GM19035 (cell line): ENCODE data around the gene IFT74.
A peak's percentile ranks its signal among the peaks of the same experiment; 100 is the strongest.

ENCODE experiments used
- ATAC-seq: cut with Tn5 transposase; IDR thresholded peaks from one replicate; pipeline ENCODE4 v1.9.1; 2021; ENCODE audit not compliant: unreplicated experiment

The IFT74 gene

GRCh38 chr9:26955921-26956859 is at the start of gene IFT74:
TSS of gene IFT74 (plus strand) at chr9:26956412. CDS start at chr9:26961968, 5,556 bp downstream.
- peak; percentile 99 for ATAC-seq

GRCh38 chr9:26913138-26913668 is 43.0 kb upstream of the IFT74 start:
- ATAC-seq = no peak

- ATAC-seq = no peak
These were observed 36.5 kb upstream of the IFT74 start for GRCh38 chr9:26919698-26920097.

GRCh38 chr9:26925609-26926008 is 30.6 kb upstream of the IFT74 start:
- ATAC-seq = no peak

- no peak for ATAC-seq
These were observed 27.2 kb upstream of the IFT74 start for GRCh38 chr9:26928902-26929495.

- no peak for ATAC-seq
These were observed 20.4 kb upstream of the IFT74 start for GRCh38 chr9:26935847-26936246.

- ATAC-seq = no peak
These were observed 18.3 kb upstream of the IFT74 start for GRCh38 chr9:26937816-26938371.

- ATAC-seq = no peak
These were observed 16.1 kb upstream of the IFT74 start for GRCh38 chr9:26939955-26940711.

GRCh38 chr9:26940779-26941178 is 15.4 kb upstream of the IFT74 start:
- ATAC-seq = no peak

GRCh38 chr9:26945591-26945990 is 10.6 kb upstream of the IFT74 start:
- ATAC-seq = no peak

GRCh38 chr9:26946753-26947727 is 9.2 kb upstream of the IFT74 start, which contains the start of gene PLAA:
TSS of gene PLAA (minus strand) at chr9:26947242. CDS start at chr9:26947045, 197 bp downstream.
- ATAC-seq = peak; percentile 98

GRCh38 chr9:26947736-26948135 is 8.5 kb upstream of the IFT74 start:
- no peak for ATAC-seq

- ATAC-seq = no peak
These were observed 6.6 kb upstream of the IFT74 start for GRCh38 chr9:26949637-26950069.

- no peak for ATAC-seq
These were observed 5.7 kb upstream of the IFT74 start for GRCh38 chr9:26950521-26950920.

- ATAC-seq = no peak
These were observed 4.4 kb upstream of the IFT74 start for GRCh38 chr9:26951794-26952193.

GRCh38 chr9:26954050-26954508 is 2.1 kb upstream of the IFT74 start:
- peak; percentile 26 for ATAC-seq

- no peak for ATAC-seq
These were observed 849 bp upstream of the IFT74 start for GRCh38 chr9:26955222-26955903.

- ATAC-seq = no peak
These were observed 635 bp downstream of the IFT74 start for GRCh38 chr9:26956860-26957233.

GRCh38 chr9:26971721-26972120 is 15.5 kb downstream of the IFT74 start:
- ATAC-seq = no peak
